HS-5 (cell line): ENCODE measurements around the gene ALG14.
A peak's percentile ranks its signal among the peaks of the same experiment; 100 is the strongest.
"Not testable (repeated sequence)": the region's sequence is repeated elsewhere in the genome, so short reads cannot be mapped to it uniquely, and the experiment has no call there.

ENCODE experiments used
- DNase-seq: peaks from one replicate; pipeline ENCODE4 v3.0.0-alpha.2; 2012; ENCODE audit warnings: low read depth

The ALG14 gene

GRCh38 chr1:95006681-95007080 is 66.1 kb downstream of the ALG14 start:
- DNase-seq = peak; percentile 41

DNA sequence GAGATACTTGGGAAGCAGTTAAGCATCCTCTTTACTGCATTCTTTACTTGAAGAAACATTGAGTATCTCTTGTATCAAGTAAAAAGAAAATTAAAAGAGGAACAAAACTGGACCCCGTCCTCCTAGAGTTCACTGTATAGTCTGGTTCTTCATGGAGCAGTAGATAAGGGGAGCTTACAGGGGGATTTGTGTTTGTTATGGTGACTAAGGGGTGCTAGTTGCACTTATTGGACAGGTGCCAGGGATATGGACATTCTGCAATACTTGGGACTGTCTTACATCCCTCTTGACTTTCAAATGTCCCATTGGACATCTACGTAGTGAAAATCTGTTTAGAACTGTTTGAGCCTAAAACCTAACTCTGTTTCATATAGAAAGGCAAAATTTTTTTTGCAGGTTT is 67.2 kb downstream of the ALG14 start:
- DNase-seq = no peak

DNA sequence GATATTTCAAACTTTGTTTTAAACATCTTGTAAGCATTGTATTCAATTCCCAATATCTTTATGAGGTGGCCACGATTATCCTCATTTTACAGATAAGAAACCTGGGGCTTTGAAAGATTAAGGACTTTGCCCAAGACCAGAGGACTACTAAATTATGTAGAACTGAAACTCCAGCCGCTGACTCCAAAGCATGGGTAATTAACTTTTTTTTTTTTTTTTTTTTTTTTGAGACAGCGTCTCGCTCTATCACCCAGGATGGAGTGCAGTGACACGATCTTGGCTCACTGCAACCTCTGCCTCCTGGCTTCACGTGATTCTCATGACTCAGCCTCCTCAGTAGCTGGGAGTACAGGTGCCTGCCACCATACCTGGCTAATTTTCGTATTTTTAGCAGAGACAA is 68.7 kb downstream of the ALG14 start:
- DNase-seq = no peak

GRCh38 chr1:95003433-95003738 is 69.4 kb downstream of the ALG14 start:
- DNase-seq = no peak

DNA sequence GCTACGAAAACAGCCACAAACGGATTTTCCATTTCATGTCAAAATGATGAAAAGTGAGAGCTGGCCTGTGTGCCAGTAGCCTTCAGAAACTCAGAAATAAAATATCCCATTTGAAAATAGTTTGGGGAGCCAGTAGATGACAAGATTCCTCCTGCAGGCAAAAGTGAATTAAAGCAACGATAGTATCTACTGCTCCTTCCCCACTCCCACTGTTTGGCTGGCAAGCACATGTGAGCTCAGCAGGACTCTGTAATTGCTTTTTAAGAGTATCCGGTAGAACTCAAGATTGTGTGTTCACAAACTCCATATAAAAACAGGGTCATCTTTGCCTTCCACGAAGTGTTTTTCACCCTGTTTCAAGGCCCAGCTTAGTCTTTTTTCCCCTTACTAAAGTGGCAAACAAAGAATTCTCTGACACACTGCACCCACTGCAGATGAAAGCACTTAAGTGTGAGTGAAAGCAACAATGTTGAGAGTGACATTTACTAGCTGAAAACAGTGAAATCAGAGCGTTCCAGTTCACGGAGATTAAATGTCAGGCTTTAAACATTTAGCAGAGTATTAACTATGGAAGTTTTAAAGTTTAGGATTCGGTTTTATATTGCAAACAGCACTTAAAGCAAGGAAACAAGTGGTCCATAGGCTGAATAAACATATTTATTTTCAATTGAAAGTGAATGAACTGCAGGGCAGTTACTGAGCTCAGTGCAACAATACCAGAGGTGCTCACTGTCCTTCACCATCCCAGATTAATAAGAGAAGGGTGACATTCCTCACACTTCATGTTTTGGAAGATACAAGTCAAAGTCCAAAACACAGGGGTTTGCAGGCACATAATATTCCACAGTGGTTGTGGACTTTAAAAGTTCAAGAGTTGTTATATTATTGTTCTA is 70.0 kb downstream of the ALG14 start:
- no peak for DNase-seq

DNA sequence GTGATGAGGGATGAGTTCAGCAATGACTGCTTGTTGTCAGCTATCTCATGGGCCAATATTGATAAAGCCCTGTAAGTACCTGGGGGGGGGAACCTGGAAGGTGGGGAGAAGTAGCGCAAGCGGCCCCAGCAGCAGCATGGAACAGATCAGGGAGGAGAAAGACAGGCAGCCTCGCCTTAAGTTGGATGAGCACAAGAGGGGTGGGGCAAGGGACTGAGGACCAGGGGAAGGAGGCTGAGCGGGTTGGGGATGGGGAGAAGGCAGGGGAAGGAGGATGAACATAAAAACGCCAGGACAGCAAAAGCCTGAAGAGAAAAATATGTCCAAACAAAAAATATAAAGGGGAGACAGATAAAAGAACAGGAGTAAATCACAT is 70.6 kb downstream of the ALG14 start:
- no peak for DNase-seq

DNA sequence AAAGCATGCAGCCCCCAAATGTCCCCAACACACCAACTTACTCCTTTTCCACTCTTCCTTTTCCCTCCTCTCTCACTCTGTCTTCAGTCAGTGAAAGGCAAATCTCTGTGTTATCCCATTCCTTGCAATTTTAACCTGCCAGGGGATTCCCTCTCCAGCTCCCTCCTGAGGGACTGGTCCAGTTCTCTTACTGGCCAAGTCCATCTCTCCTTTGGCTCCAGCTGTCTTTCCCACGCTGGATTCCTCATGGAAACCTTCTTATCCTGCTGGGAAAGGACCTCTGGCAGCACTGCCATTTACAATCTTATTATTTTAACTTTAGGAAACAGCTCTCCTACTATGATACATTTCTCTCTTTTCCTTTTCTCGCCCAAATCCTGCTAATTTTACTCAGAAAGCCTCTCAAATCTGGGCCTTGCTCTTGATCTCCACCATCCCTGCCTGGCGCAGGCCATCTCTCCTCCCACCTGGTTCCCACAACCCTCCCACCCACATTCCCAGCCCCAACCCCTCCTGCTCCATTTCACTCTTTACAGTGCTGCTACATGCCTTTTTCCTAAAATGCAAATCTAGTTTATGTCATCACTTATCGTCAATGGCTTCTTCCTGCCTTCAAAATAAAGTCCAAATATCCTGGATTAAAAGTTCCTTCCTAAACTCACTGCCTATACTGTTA is 73.2 kb downstream of the ALG14 start:
- no peak for DNase-seq

GRCh38 chr1:94998748-94999147 is 74.0 kb downstream of the ALG14 start:
- DNase-seq = no peak

DNA sequence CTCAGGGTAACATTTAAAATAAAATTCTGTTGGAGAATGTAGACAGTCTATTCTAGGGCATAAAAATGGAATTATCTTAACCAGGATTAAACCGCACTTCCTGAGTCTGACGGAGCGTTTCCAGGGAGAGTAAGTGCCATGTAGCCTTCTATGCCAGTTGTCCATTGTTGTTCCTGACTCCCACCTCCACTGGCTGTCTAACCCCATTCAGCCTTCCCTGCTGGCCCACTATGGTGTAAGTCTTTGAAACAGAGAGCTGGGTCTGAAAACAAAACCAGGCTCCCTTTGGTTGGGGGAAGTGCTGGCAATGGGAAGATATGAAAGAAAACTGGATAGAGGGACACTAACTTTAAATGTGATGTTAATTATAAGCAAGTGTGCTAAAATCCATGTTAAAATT is 74.6 kb downstream of the ALG14 start:
- no peak for DNase-seq

GRCh38 chr1:94995536-94995935 is 77.2 kb downstream of the ALG14 start:
- DNase-seq = not testable (repeated sequence)

GRCh38 chr1:94994805-94995204 is 77.9 kb downstream of the ALG14 start:
- DNase-seq = no peak

- DNase-seq = no peak
These were observed 78.7 kb downstream of the ALG14 start for GRCh38 chr1:94993931-94994645.

DNA sequence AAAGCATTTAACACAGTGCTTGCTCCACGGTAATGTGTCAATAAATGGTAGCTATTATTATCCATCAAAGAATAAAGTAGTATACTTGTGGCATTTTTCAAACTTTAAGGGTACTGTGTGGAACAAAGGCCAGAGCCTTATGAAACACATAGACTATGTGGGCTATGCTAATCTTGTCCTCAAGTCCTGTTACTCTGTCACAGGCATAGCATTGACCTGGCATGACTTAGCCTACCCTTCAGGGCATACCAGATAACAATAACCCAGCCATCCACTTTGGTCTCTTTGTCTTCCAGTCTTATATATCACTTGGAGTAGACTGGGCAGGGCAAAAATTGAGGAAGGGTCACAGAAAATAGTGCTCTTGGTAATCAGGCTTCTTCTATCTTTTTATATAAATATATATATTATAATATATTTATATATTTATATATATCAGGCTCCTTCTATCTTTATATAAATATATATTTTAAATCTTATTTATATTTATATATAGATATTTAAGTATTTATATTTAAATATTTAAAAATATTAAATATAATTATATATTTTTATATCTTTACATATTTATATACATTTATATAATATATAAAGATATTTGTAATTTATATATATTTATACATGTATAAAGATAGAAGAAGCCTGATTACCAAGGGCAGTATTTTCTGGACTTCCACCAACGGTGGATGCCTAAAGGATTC is 79.7 kb downstream of the ALG14 start:
- no peak for DNase-seq

DNA sequence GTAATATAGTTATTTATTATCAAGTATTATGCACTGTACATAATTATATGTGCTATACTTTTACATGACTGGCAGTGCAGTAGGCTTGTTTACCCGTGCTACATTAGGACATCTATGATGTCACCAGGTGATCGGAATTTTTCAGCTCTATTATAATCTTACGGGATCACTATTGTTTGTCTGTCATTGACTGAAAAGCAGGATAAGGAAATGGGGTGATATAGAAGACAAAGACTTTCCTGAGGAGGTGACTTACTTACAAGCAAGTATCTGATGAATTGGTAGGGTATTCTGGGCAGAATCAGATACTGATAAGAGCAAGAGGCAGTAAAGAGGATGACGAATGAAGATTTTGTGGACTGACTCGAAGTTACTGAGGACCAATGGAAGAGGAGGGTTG is 80.6 kb downstream of the ALG14 start:
- no peak for DNase-seq

- DNase-seq = no peak
These were observed 82.8 kb downstream of the ALG14 start for GRCh38 chr1:94989911-94990473.

- DNase-seq = no peak
These were observed 83.4 kb downstream of the ALG14 start for GRCh38 chr1:94989398-94989797.

DNA sequence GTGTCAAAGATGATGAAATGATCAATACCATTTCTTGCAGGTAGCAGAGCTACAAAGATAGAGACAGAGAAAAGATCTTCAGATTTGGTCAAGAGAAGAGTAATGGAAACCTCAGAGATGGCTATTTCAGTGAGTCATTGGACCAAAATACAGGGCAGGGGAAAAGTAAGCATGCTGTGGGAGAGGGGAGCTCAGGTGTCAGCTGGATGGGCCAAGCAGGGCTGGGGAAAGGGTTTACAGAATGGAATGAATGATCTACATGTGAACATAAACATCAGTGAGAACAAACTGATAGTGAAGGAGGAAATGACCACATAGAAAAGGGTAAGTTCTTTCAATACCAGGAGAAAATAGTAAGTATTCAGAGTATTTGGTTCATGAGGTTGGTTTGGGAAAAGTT is 84.4 kb downstream of the ALG14 start:
- no peak for DNase-seq

DNA sequence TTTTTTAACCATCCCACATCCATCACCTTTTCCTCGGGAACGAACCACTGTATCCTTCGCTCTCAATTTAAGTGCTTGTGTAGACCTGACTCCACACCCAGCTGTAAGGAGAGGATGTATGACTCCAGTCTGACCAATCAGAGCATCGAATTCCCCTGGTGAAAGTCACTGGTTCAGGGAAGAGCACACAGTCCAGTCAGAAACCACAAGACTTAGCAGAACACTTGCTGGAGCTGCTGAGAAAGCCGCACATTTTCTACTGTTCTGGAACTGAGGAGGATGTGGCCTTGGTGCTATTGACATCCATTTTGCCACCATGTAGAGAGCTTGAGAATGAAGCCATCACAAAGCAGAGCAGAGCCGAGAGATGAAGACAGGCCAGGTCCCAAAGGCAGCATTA is 86.0 kb downstream of the ALG14 start:
- DNase-seq = no peak

- DNase-seq = peak; percentile 54
These were observed 89.5 kb downstream of the ALG14 start for GRCh38 chr1:94983171-94983739.

DNA sequence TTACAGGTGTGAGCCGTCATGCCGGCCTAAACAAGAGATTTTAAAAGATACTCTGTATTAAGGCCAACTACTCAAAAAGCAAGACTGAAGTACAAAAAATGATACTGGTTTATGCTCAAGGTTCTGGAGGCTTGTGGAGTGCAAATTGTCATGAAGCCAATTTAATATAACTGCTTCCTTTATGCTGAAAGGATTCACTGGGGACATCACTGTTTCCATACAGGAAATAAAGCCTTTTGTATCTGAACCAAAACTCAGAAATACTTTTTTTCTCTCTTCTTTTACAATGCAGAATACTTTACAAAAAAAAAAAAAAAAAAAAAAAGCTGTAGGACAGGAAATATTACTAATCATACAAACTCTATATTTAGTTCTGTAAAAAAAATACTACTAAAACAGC is 90.4 kb downstream of the ALG14 start:
- DNase-seq = no peak

GRCh38 chr1:94981575-94981973 is 91.2 kb downstream of the ALG14 start:
- DNase-seq = no peak
